SK-N-SH (cell line): ENCODE results near the gene CBX7. TPM values are rescaled to one million over a fixed set of nuclear protein-coding genes. Genes with fewer than 3 reads are reported as not detected.

Experiments
- CTCF ChIA-PET: fragments of 300-600, 350-600 bp; formaldehyde crosslinking; extraction: SDS; loops from one replicate; lab custom pipeline; 2021; lab: Yijun Ruan, JAX
- POLR2A ChIA-PET: fragments of 350-600 bp; sonication (Branson Sonifier 250); formaldehyde crosslinking; extraction: SDS; loops from one replicate; lab custom pipeline; 2020; ENCODE audit warnings: antibody characterized with exemption, inconsistent platforms; lab: Yijun Ruan, JAX
- DNase-seq: peaks from one replicate; pipeline ENCODE4 v3.0.0; 2012
- H2AFZ ChIP-seq: fragments of 200-600 bp; sonication (generic); 2 replicates; pipeline ENCODE4 v1.8.1; 2016; ENCODE audit warnings: antibody characterized with exemption, mild to moderate bottlenecking, low read depth
- H3F3A ChIP-seq: fragments of 200-600 bp; sonication (generic); replicated peaks from 2 replicates; pipeline ENCODE3; 2016; ENCODE audit warnings: antibody characterized with exemption, mild to moderate bottlenecking; ENCODE audit not compliant: insufficient read depth
- H3K27ac ChIP-seq, 2 experiments: fragments of 200-500 bp in 1 of 2; fragments of 200-600 bp in 1 of 2; sonication (Bioruptor generic) in 1 of 2; sonication (generic), shearing (Covaris generic) in 1 of 2; 2 replicates each; pipeline versions ENCODE4 v1.5.1 to v1.6.1; 2014 to 2016; ENCODE audit warnings: low read depth in 2 of 2, inconsistent platforms in 1 of 2, low read length in 1 of 2, mild to moderate bottlenecking in 1 of 2, mixed read lengths in 1 of 2
- H3K27me3 ChIP-seq: fragments of 200-600 bp; sonication (generic), shearing (Covaris generic); 2 replicates; pipeline ENCODE4 v1.6.1; 2016; ENCODE audit warnings: mixed run types; ENCODE audit not compliant: insufficient read depth
- H3K36me3 ChIP-seq, 2 experiments: fragments of 200-500 bp in 1 of 2; fragments of 200-600 bp in 1 of 2; sonication (Bioruptor generic) in 1 of 2; sonication (generic) in 1 of 2; replicated peaks in 1 of 2; 2 replicates each; pipeline versions ENCODE3 to v1.5.1; 2014 to 2016; ENCODE audit warnings: low read length in 1 of 2, mild to moderate bottlenecking in 1 of 2; ENCODE audit not compliant: insufficient read depth in 2 of 2, control insufficient read depth in 1 of 2
- H3K4me1 ChIP-seq, 2 experiments: fragments of 200-500 bp in 1 of 2; fragments of 200-600 bp in 1 of 2; sonication (Bioruptor generic) in 1 of 2; sonication (generic), shearing (Covaris generic) in 1 of 2; 2 replicates each; pipeline versions ENCODE4 v1.5.1 to v1.6.1; 2014 to 2016; ENCODE audit warnings: low read depth in 1 of 2, low read length in 1 of 2, mixed run types in 1 of 2; ENCODE audit not compliant: insufficient read depth in 2 of 2, control insufficient read depth in 1 of 2
- H3K4me2 ChIP-seq: fragments of 200-600 bp; sonication (generic), shearing (Covaris generic); 2 replicates; pipeline ENCODE4 v1.6.1; 2017; ENCODE audit warnings: mixed run types
- H3K4me3 ChIP-seq, 2 experiments: fragments of 200-500 bp in 1 of 2; fragments of 200-600 bp in 1 of 2; sonication (Bioruptor generic) in 1 of 2; sonication (generic), shearing (Covaris generic) in 1 of 2; 2 replicates each; pipeline versions ENCODE4 v1.5.1 to v1.8.1; 2014 to 2016; ENCODE audit warnings: low read depth in 2 of 2, inconsistent platforms in 1 of 2, low read length in 1 of 2, mild to moderate bottlenecking in 1 of 2, mixed read lengths in 1 of 2, moderate library complexity in 1 of 2
- H3K79me2 ChIP-seq: fragments of 200-600 bp; sonication (generic); 2 replicates; pipeline ENCODE4 v1.8.1; 2017; ENCODE audit warnings: mild to moderate bottlenecking; ENCODE audit not compliant: insufficient read depth
- H3K9ac ChIP-seq: fragments of 200-600 bp; sonication (generic); 2 replicates; pipeline ENCODE4 v1.6.1; 2017; ENCODE audit warnings: mixed run types
- H3K9me2 ChIP-seq: fragments of 200-600 bp; sonication (generic); 2 replicates; pipeline ENCODE4 v1.6.1; 2017; ENCODE audit warnings: mixed run types
- H3K9me3 ChIP-seq: fragments of 200-600 bp; sonication (generic); 2 replicates; pipeline ENCODE4 v1.6.1; 2017; ENCODE audit warnings: mixed run types, mild to moderate bottlenecking, moderate library complexity
- H4K20me1 ChIP-seq: fragments of 200-600 bp; sonication (generic); 2 replicates; pipeline ENCODE4 v1.6.1; 2017; ENCODE audit warnings: mild to moderate bottlenecking, mixed run types; ENCODE audit not compliant: insufficient read depth
- CHD2 ChIP-seq: fragments of 150-350 bp; IDR thresholded peaks from 2 replicates; pipeline ENCODE4 v1.6.1; 2018; ENCODE audit warnings: low read length; ENCODE audit not compliant: partially characterized antibody
- CTCF ChIP-seq: fragments of 200-600 bp; sonication (generic); IDR thresholded peaks from 2 replicates; pipeline ENCODE4 v1.6.1; 2017; ENCODE audit warnings: antibody characterized with exemption, mild to moderate bottlenecking, moderate library complexity
- EZH2phosphoT487 ChIP-seq: fragments of 200-600 bp; sonication (generic); IDR thresholded peaks from 2 replicates; pipeline ENCODE4 v1.6.1; 2017; ENCODE audit warnings: low read depth, mixed run types, mild to moderate bottlenecking, antibody characterized with exemption, moderate library complexity, borderline replicate concordance
- FOSL2 ChIP-seq: IDR thresholded peaks from 2 replicates; pipeline ENCODE4 v1.4.0; 2012; ENCODE audit warnings: low read depth, mild to moderate bottlenecking, moderate library complexity, borderline replicate concordance
- GATA2 ChIP-seq: sonication (generic); formaldehyde crosslinking; IDR thresholded peaks from 2 replicates; pipeline ENCODE4 v1.5.0; 2020; ENCODE audit warnings: mild to moderate bottlenecking, missing genetic modification reagents
- JUND ChIP-seq: IDR thresholded peaks from 2 replicates; pipeline ENCODE4 v1.4.0; 2012
- MEF2A ChIP-seq: IDR thresholded peaks from 2 replicates; pipeline ENCODE4 v1.4.0; 2012; ENCODE audit warnings: low read depth, borderline replicate concordance
- MXI1 ChIP-seq: IDR thresholded peaks from 2 replicates; pipeline ENCODE4 v1.6.1; 2012; ENCODE audit warnings: mild to moderate bottlenecking, low read depth, low read length, improper control_type of control experiment
- PBX3 ChIP-seq: IDR thresholded peaks from 2 replicates; pipeline ENCODE4; 2012
- RFX5 ChIP-seq: IDR thresholded peaks from 2 replicates; pipeline ENCODE4 v1.6.1; 2012; ENCODE audit warnings: mild to moderate bottlenecking, improper control_type of control experiment, low read length
- YY1 ChIP-seq: IDR thresholded peaks from 2 replicates; pipeline ENCODE4 v1.4.0; 2012; ENCODE audit warnings: low read depth, mild to moderate bottlenecking
- ZBTB33 ChIP-seq: IDR thresholded peaks from 2 replicates; pipeline ENCODE4 v1.4.0; 2012; ENCODE audit warnings: low read depth, borderline replicate concordance
- WGBS: methylation state at CpG from one replicate; pipeline ENCODE4 v1.1.6; 2017; ENCODE audit warnings: low lambda C conversion rate; 5-methylcytosine and 5-hydroxymethylcytosine counted together
- polyA plus RNA-seq, 3 experiments: library from polyadenylated mRNA; depleted of rRNA; stranded (reverse); fragments of >200 nt; gene quantifications; 2 replicates each; pipeline ENCODE4 v1.2.3, GENCODE V29; 2012

CBX7 gene
- polyA plus RNA-seq, 1 of the 3 experiments (the other 2 are of a cell fraction) = 2.3 TPM

GRCh38 chr22:39177791-39178190 is 25.3 kb upstream of the CBX7 start:
- Histone ChIP-seq H3K79me2 (no peaks in the 10 kb centered on the region), H3K4me1 (peaks cover 0 to 9% of the 10 kb centered on the region in 2 experiments; a peak in 2 of 4 replicates), H3K27ac (no peak overlapping the region), H3K9me3 (no peaks in the 10 kb centered on the region), H3K36me3 (no peaks in the 10 kb centered on the region), H3K27me3 (no peaks in the 10 kb centered on the region), H2AFZ (no peak overlapping the region), H3F3A (peaks cover 4% of the 10 kb centered on the region), H3K4me2 (no peak overlapping the region), H3K9ac (no peak overlapping the region), H3K4me3 (no peak overlapping the region), H3K9me2 (no peaks in the 10 kb centered on the region), H4K20me1 (no peaks in the 10 kb centered on the region)
- 87% methylated on average over 8 of the region's 9 CpGs for WGBS
- TF ChIP-seq CTCF (no peak), CHD2 (no peak), YY1 (no peak), JUND (no peak), GATA2 (no peak), MEF2A (no peak), ZBTB33 (no peak), EZH2phosphoT487 (no peak)
- DNase-seq = no peak
- ChIA-PET POLR2A (no interaction called here), CTCF (interaction anchor here (1.2 kb wide), 1 partner anchor 138 kb away, joined by 3 read pairs; no protein-coding TSS in a partner anchor)

- H3K4me1 ChIP-seq = peaks cover 0 to 9% of the 10 kb centered on the region in 2 experiments; a peak in 2 of 4 replicates
These were observed 24.9 kb upstream of the CBX7 start for GRCh38 chr22:39177456-39177775.

More at GRCh38 chr22:39177456-39177775, 24.9 kb upstream of the CBX7 start:
- POLR2A ChIA-PET = no interaction called here
- Histone ChIP-seq H3K27me3 (no peaks in the 10 kb centered on the region), H2AFZ (no peak overlapping the region), H3K9me2 (no peaks in the 10 kb centered on the region), H3K79me2 (no peaks in the 10 kb centered on the region), H3K4me2 (no peak overlapping the region), H3K4me3 (no peak overlapping the region), H3K27ac (no peak overlapping the region), H3F3A (peaks cover 4% of the 10 kb centered on the region), H3K36me3 (no peaks in the 10 kb centered on the region), H3K9ac (no peak overlapping the region), H4K20me1 (no peaks in the 10 kb centered on the region), H3K9me3 (no peaks in the 10 kb centered on the region)
- CTCF ChIA-PET = interaction anchor here (1.2 kb wide), 1 partner anchor 139 kb away, joined by 3 read pairs; no protein-coding TSS in a partner anchor
- no peak for DNase-seq
- WGBS = no CpG with 5 or more reads among the region's 2 CpGs
- TF ChIP-seq FOSL2 = no peak
- no peak for TF ChIP-seq RFX5
- TF ChIP-seq MXI1 = no peak
- TF ChIP-seq MEF2A = no peak
- no peak for TF ChIP-seq PBX3
